ENCODE data around the gene ERRFI1.

GRCh38 chr1:7988576-7988975 is 37.5 kb downstream of the ERRFI1 start:
- TF ChIP-seq TAF1 (IDR thresholded peaks at IDR 0.05; ENCODE audit: low read depth, low read length) (no peak), CREB1 (IDR thresholded peaks at IDR 0.05) (no peak), CTCF (IDR thresholded peaks at IDR 0.05; ENCODE audit: control extremely low read depth in 1 of 3, insufficient read depth in 1 of 3, low read depth in 1 of 3, low read length in 3 of 3) (no peak), MAX (IDR thresholded peaks at IDR 0.05) (no peak), RAD21 (IDR thresholded peaks at IDR 0.05 in 1 of 2, conservative IDR thresholded peaks at IDR 0.05 in 1 of 2; ENCODE audit: low read depth in 2 of 2, low read length in 2 of 2) (no peak), BRCA1 (IDR thresholded peaks at IDR 0.05; ENCODE audit: low read depth, low read length) (no peak)

Measured in H1 (cell line).